Measurements from ENCODE around the gene CSRP3.
"Not testable (repeated sequence)": the region's sequence is repeated elsewhere in the genome, so short reads cannot be mapped to it uniquely, and the experiment has no call there.

CSRP3 gene

GRCh38 chr11:19185036-19185435 is 16.7 kb downstream of the CSRP3 start:
- no peak for DNase-seq

- DNase-seq, result no peak
Measured at GRCh38 chr11:19183646-19184045, 18.1 kb downstream of the CSRP3 start.

- no peak for DNase-seq
Measured at GRCh38 chr11:19181531-19182261, 20.1 kb downstream of the CSRP3 start.

DNA sequence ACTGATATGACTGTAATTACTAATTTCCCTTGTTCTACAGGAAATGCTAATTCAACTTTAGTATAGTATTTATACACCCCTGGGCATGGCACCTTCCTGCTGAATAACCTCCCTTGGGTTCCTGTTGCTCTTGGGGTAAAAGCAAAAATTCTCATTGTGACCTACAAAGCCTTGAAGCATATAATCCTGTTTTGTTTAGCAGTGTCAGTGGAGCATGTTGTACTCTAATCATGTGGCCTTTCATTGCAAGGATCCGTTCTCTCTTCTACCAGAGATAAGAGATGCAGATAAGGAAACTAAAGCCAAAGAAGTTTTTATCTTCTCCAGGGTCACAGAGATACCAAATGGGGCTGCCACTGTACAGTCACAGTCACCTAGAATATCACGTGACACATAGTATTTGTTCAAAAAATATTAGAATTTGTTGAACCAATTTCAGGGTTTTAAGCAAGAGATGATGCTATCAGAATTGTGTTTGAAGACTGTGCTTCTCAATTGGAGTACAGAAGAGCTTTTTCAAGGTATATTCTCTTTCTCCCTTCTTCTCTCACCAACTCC is 25.1 kb downstream of the CSRP3 start:
- DNase-seq, result no peak

GRCh38 chr11:19173964-19174638 is 27.7 kb downstream of the CSRP3 start:
- no peak for DNase-seq

- DNase-seq, result no peak
Measured at GRCh38 chr11:19173004-19173689, 28.6 kb downstream of the CSRP3 start.

GRCh38 chr11:19168090-19168489 is 33.7 kb downstream of the CSRP3 start:
- no peak for DNase-seq

DNA sequence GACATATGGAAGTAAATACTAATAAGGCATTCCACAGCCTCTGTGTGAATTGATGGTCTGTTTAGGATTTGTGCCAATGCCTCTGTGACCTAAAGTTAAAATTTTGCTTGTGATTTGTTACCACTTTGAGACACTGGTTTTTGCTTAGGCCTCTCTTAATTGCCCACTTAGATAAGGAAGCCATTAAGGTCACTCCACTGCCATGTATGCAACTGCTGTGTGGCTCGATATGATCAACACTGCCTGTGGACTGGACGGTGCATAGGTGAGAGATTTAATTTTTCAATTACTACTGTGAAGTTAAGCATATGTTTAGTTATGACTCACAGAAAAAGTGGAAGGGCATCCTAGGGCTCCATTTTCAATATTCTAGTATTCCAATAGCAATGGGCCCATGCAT is 36.9 kb downstream of the CSRP3 start:
- no peak for DNase-seq

GRCh38 chr11:19164230-19164855 is 37.4 kb downstream of the CSRP3 start:
- no peak for DNase-seq

GRCh38 chr11:19163617-19164016 is 38.2 kb downstream of the CSRP3 start:
- DNase-seq, result no peak

DNA sequence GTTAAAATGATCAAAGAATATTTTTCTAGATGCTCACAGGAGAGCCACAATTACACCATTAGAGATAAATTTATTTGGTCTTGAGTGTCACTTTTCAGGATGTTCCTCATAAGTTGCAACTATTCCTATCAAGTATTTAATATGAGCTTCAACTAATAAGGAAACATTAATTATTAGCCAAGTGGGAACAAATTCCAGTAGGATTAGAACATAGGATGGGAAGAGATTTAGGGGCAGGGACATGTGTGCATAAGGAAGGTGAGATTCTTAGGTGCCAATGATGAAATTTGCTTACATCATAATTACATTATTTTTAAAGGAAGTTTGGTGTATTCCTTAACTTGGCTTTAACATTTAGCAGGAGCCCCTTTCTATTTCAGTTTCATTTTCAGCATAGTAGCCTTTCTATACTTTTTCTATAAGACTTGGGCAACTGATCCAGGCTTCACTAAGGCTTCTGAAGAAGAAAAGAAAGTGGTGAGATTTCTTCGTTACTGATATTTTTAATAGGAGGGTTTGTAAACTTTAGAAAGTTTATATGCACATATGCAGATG is 38.8 kb downstream of the CSRP3 start:
- DNase-seq, result no peak

DNA sequence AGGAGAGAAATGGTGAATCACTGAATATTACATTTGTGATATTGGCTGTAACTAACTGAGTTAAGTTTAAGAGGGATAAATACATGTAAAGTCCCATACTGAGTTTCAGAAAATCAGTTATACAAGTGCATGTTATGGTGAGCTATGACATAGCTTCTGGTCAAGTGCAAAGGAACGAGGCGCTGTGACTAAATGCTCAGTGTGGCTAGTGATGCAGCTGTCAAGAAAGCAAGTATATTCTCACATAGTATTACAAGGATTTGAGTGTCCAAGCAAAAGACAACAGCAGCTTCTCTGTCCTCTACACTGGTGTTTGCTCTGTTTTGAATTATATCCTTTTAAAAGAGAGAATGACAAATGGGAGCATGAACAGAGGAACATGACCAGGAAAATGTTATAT is 40.1 kb downstream of the CSRP3 start:
- no peak for DNase-seq

DNA sequence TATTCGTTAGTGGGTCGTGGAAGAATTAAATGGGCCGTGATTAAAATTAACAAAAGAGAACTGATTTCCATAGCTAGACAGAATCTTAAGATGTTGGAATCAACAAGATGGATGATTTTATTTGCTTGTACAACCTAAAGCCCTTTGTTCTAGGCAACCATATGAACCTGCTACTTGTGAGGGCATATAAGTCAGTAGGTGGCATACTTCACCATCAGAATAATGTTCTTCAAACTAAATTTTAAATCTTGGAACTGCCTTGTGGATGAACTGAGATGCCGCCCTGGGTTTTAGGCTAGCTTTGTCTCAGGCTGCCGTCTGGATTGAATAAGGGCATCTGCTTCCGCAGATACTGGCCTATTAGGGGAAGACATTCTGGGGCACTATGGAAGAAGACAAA is 40.9 kb downstream of the CSRP3 start:
- DNase-seq, result no peak

DNA sequence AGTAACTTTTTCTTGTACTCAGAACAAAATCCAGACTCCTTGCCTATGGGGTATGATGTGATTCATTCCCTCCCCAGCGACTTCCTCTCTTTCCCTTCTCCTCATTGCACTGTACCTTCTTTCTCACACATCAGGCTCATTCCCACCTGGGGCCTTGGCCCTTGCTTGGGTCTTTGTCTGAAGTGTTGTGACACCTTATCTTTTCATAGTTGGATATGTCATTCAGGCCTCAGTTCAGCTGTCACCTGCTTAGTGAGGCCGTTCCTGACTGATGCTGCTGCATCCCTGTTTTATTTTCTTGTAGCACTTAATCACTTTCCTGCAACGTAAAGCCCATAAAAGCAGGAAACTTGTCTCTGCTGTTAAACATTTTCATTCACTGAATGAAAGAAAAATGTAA is 44.9 kb downstream of the CSRP3 start:
- no peak for DNase-seq

DNA sequence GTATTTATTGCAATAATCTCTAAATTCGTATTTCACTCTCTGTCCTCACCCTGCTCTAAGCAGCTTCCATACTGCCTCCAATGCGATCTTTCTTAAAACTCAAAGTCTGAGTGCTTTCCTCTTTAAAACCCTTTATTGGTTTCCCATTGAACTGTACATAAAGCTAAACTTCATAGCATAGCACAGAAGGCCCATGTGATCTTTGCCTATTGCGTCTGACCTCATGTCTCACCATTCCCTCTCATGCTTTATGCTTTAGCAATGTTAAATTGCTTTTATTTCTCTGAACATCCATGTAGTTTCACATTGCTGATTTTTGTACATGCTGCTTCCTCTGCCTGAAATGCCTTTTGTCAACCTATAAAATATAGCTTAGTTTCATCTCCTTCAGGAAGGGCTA is 56.5 kb downstream of the CSRP3 start:
- no peak for DNase-seq

GRCh38 chr11:19136884-19137283 is 64.9 kb downstream of the CSRP3 start:
- DNase-seq, result not testable (repeated sequence)

DNA sequence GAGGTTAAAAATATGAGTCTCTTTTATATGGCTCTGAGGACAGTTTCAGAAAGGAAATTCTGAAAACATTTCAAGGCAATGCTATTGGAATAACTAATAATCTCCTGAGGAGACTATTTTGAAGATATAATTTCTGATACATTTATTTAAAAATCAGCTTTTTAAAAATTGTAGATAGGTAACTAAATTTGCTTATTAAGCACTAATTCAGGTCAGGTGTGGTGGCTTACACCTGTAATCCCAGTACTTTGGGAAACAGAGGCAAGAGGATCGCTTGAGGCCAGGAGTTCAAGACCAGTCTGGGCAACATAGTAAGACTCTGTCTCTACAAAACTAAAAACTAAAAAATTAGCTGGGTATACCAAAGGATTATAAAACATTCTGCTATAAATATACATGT is 67.8 kb downstream of the CSRP3 start:
- no peak for DNase-seq
